Body of pancreas (tissue), 4 donors: ENCODE measurements around the gene TBC1D23. TPM values are rescaled to one million over a fixed set of nuclear protein-coding genes. Genes with fewer than 3 reads are reported as not detected.

Experiments
- ATAC-seq: fragments of 150-250 bp; one replicate; pipeline ENCODE4 v1.9.1; 2016
- DNase-seq, 4 donors: peaks; one replicate each; pipeline ENCODE4 v3.0.0-alpha.2; 2019
- H3K27ac ChIP-seq, 4 donors: fragments of 200-600 bp; sonication (generic); 1 replicate in 3 of 4; 2 replicates in 1 of 4; pipeline versions ENCODE4 v1.5.1 to v1.6.1; 2016 to 2019; ENCODE audit warnings: mild to moderate bottlenecking in 1 of 4, mixed read lengths in 1 of 4, moderate library complexity in 1 of 4
- H3K27me3 ChIP-seq, 2 donors: fragments of 200-600 bp; sonication (generic); one replicate each; pipeline ENCODE4 v1.6.0; 2016; ENCODE audit warnings: mild to moderate bottlenecking in 1 of 2
- H3K36me3 ChIP-seq, 2 donors: fragments of 200-600 bp; sonication (generic); replicated peaks in 1 of 2; 2 replicates each; pipeline ENCODE4 v1.5.1; 2016; ENCODE audit warnings: low read depth in 2 of 2; ENCODE audit not compliant: insufficient read depth in 1 of 2
- H3K4me1 ChIP-seq: fragments of 200-600 bp; sonication (generic); one replicate; pipeline ENCODE4 v1.6.0; 2016
- H3K4me3 ChIP-seq, 2 donors: fragments of 200-600 bp; sonication (generic); 1 replicate in 1 of 2; 2 replicates in 1 of 2; pipeline ENCODE4 v1.5.1; 2016 to 2019
- H3K9me3 ChIP-seq, 3 donors: fragments of 200-600 bp; sonication (generic); 1 replicate in 2 of 3; 2 replicates in 1 of 3; pipeline ENCODE4 v1.5.1; 2016
- CTCF ChIP-seq, 7 experiments: fragments of 450-650 bp in 4 of 7; fragments of 200-600 bp in 3 of 7; sonication (generic) in 3 of 7; IDR thresholded peaks; one replicate each; pipeline ENCODE4 v1.5.1; 2016 to 2019; ENCODE audit warnings: antibody characterized with exemption in 7 of 7
- POLR2A ChIP-seq, 3 donors: fragments of 450-650 bp; IDR thresholded peaks; one replicate each; pipeline ENCODE4 v1.6.1; 2016; ENCODE audit warnings: antibody characterized with exemption in 3 of 3, mild to moderate bottlenecking in 2 of 3
- WGBS, 2 donors: methylation state at CpG; one replicate each; pipeline ENCODE4 v1.1.5; 2017; 5-methylcytosine and 5-hydroxymethylcytosine counted together
- intact Hi-C: fragments of 100-400 bp; cut with DNase I; formaldehyde crosslinking; loops from one replicate; pipeline ENCODE4 v1.15.1; 2023
- total RNA-seq, 2 donors: library from RNA; depleted of rRNA; stranded (reverse); fragments of >200 nt; gene quantifications; one replicate each; pipeline ENCODE4 v1.1.0, GENCODE V29; 2016

TBC1D23 gene
- total RNA-seq, 2 donors from 2014 or later: 11.5 to 49.8 TPM

DNA sequence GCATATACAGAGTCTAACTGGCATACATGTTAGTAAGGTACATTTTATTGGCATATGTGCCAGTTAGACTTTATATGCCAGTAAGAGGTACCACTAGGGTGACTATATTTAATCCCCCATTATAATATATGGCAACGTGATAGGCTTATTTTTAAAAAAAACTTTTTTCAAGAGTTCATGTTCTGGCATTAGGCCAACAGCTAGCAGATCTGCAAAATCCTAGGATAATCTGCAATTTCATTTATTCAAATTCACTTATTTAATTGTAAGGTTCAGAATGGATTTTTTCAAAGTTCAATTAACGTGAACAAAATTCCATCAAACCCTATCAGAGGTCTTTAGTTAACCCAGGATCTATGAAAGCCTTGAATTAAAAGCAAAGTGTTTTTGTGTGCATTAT, 105.6 kb downstream of the TBC1D23 start:
- WGBS, 2 donors: 75 to 81% methylated on average over 2 of the region's 2 CpGs
- H3K27me3 ChIP-seq: no peaks in the 10 kb centered on the region
- no peak for ATAC-seq
- TF ChIP-seq CTCF (IDR thresholded peaks at IDR 0.05) (no peak), POLR2A (IDR thresholded peaks at IDR 0.05) (no peak)
- no peaks in the 10 kb centered on the region for H3K9me3 ChIP-seq
- no peaks in the 10 kb centered on the region for H3K4me1 ChIP-seq
- peaks cover 17 to 26% of the 10 kb centered on the region in 2 donors for H3K36me3 ChIP-seq
- intact Hi-C loops: no loop called here
- H3K27ac ChIP-seq: no peak overlapping the region
- DNase-seq: no peak
- H3K4me3 ChIP-seq: no peak overlapping the region

GRCh38 chr3:100368441-100368840, 107.6 kb downstream of the TBC1D23 start:
- no peak for ATAC-seq
- no peak for TF ChIP-seq POLR2A (IDR thresholded peaks at IDR 0.05)
- TF ChIP-seq CTCF (IDR thresholded peaks at IDR 0.05): no peak
- no peak for DNase-seq
- H3K9me3 ChIP-seq: no peaks in the 10 kb centered on the region
- no peaks in the 10 kb centered on the region for H3K4me1 ChIP-seq
- no peaks in the 10 kb centered on the region for H3K27me3 ChIP-seq
- 83 to 86% methylated on average over 8 of the region's 8 CpGs for WGBS, 2 donors
- no peak overlapping the region for H3K4me3 ChIP-seq
- H3K36me3 ChIP-seq: peaks cover 24 to 28% of the 10 kb centered on the region in 2 donors
- H3K27ac ChIP-seq: no peak overlapping the region
- intact Hi-C loops: no loop called here

DNA sequence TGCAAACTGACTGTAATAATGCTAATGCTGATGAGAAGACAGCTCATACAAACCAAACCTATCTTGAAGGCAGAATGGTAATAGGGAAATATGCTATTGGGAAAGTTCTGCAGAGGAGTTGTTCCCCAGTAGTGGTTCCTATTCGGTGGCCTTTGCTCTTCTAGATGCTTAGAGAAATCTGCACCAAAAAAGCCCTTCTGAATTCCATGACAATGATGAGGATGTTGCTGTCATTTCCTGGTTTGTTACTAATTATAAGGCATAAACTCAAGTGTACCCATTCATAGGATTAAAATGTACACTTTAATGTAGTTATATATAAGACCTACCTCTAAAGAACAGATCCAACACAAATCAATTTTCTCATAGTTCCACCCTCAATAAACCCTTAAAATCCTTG, 110.0 kb downstream of the TBC1D23 start:
- Histone ChIP-seq H3K27me3 (no peaks in the 10 kb centered on the region), H3K27ac (no peak overlapping the region), H3K4me1 (no peaks in the 10 kb centered on the region), H3K9me3 (no peaks in the 10 kb centered on the region), H3K4me3 (no peak overlapping the region), H3K36me3 (peaks cover 23 to 24% of the 10 kb centered on the region in 2 donors)
- WGBS, 2 donors: 81 to 94% methylated on average over 1 of the region's 1 CpG
- intact Hi-C loops: no loop called here
- ATAC-seq (no peak), DNase-seq (no peak)
- TF ChIP-seq POLR2A (IDR thresholded peaks at IDR 0.05) (no peak), CTCF (IDR thresholded peaks at IDR 0.05) (no peak)

DNA sequence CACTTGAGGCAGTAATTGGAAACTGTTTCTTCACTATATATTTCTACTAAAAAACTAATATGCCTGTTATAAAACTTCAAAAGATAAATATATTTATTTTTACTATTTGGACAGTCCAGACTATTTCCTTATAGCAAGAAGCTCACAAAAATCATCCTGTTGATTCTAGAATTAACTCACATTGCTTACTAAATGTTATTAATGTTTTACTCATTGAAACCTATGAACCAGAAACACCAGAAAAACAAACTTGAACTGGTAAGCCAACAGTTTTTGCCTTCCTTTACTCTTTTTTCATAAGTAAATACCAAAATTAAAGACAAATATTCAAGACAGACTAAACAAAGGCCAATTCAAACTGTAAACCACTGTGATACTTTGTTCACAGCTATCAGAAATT, 113.7 kb downstream of the TBC1D23 start:
- intact Hi-C loops: no loop called here
- peaks cover 7 to 19% of the 10 kb centered on the region in 2 donors for H3K36me3 ChIP-seq
- TF ChIP-seq CTCF (IDR thresholded peaks at IDR 0.05): no peak
- no peak for TF ChIP-seq POLR2A (IDR thresholded peaks at IDR 0.05)
- no peak for DNase-seq
- H3K4me1 ChIP-seq: no peaks in the 10 kb centered on the region
- ATAC-seq: no peak
- no peaks in the 10 kb centered on the region for H3K9me3 ChIP-seq
- H3K27me3 ChIP-seq: no peaks in the 10 kb centered on the region
- no peak overlapping the region for H3K4me3 ChIP-seq
- no peak overlapping the region for H3K27ac ChIP-seq

Other genes starting within 250 kb of the TBC1D23 start
- 10 to 100 TPM; 27.8 to 47.8 TPM for gene FILIP1L, start 146.5 kb upstream of the TBC1D23 start, total RNA-seq
- 10 to 100 TPM; 21.5 to 32.6 TPM for gene NIT2, start 73.8 kb downstream of the TBC1D23 start, total RNA-seq
- 10 to 100 TPM; 17.1 to 25.9 TPM for gene TOMM70, start 140.1 kb downstream of the TBC1D23 start, total RNA-seq
- 1 to 10 TPM; 4.6 to 6.2 TPM for gene LNP1, start 140.5 kb downstream of the TBC1D23 start, total RNA-seq
- 10 to 100 TPM; 13.7 to 24.1 TPM for gene TMEM45A, start 231.6 kb downstream of the TBC1D23 start, total RNA-seq